ENCODE data around the gene KIAA1328.
"Not testable (repeated sequence)": the region's sequence is repeated elsewhere in the genome, so short reads cannot be mapped to it uniquely, and the experiment has no call there.

KIAA1328 gene

DNA sequence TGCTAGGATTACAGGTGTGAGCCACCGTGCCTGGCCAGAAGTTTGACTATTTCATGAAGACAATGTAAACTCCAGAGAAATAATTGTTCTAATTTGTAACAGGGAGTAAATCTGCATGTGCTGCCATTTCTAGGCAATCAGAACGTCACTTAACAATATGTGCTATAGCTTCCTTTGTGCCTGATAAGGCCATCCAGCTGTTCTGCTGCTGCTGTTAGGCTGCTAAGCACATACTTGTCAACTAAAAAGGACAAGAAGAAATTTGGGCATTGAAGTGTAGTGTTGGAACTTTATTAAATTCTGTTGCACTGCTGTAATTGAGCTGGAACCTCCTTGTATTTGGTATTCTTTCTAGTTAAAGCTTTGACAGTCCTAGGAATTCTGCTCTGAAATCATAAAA, 57.1 kb downstream of the KIAA1328 start:
- no peak for DNase-seq (ENCODE audit: low read depth in 1 of 2, low spot score in 1 of 2)

DNA sequence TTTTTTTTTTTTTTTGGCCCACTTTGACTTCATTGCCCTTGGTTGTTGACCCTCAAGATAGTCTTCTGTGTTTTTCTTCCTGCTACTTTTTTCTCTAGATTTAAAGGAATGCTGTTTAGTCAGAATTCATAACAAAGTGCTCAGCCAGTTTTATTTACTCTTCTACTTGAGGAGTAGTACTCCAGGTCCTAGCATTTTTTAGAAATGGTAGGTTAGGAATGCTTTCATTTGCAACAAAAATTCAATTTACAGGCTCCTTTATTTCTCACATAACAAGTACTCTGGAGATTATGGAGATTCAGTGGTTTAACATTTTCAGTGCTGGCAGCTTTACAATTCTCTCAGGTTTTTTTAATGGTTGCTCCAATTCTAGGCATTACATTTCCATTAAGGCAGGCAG, 58.2 kb downstream of the KIAA1328 start:
- DNase-seq (ENCODE audit: low read depth in 1 of 2, low spot score in 1 of 2), result no peak

DNA sequence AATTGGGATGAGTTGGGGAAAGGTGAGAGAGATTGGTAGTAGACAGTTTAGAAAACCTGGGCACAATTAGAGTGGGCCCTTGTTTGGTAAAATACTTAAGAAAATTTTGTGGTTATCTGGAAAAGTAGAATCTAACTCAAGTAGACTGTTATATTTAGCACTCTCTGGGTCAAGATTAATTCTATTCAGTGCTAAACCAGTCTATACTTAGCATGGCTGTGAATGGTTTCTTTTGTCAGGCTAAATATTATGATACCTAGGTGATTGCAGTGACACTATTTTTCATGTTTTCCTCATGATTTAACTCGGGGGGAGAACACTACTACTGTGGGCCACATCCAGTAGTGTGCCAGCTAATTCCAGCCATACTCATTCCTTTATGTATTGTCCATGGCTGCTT, 58.9 kb downstream of the KIAA1328 start:
- DNase-seq (ENCODE audit: low read depth in 1 of 2, low spot score in 1 of 2), result no peak

DNA sequence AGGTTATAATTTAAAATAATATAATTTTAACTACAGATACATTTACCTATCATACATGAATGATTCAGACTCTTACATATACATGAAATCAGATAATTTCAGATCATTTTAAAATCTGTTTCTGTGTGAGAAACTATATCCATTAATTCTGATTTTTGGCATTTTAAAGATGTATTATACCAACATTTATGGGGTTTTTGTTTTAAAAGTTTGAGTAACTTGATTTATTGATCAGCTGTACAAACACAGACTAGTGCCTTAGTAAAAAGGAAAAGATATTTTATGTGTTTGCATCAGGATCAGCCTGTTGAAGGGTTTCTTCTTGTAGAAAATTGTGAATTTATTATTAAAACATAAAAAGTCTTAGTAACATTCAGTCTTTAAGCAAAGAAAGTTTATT, 59.9 kb downstream of the KIAA1328 start:
- DNase-seq (ENCODE audit: low read depth in 1 of 2, low spot score in 1 of 2), result no peak

DNA sequence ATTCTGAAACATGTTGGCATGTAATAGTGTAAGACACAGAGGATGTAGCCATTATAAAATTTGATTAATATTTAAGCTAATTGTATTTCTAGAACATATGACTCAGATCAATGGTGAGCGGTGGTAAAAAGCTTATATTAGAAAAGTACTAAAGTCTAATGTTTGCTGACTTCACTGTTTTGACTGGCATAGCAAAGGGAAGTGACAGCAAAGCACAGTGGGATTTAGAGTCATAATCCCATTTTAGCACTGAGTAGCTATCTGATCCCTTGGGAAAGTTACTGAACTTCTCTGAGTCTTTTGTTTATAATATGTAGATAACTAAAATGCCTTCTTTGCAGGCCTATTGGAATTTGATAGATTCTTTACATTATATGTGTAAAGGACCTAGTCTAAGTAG, 60.4 kb downstream of the KIAA1328 start:
- no peak for DNase-seq (ENCODE audit: low read depth in 1 of 2, low spot score in 1 of 2)

DNA sequence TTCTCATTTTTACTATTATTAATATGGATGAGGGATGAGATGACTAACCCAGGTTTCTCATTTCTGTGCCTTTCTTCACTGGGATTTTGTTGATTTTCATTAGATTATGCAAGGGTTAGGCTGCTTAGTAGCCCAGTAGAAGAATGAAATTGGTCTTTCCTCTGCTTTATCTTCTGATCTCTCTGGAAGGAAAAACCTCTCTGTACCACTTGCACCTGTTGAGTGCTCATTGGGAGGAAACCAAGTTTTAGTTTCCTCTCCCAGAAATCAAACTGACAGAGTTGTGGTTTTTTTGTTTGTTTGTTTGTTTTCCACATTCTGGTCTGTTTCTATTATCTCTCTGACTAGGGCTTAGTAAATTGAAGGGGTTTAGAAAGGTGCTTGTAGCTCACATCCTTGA, 60.8 kb downstream of the KIAA1328 start:
- DNase-seq (ENCODE audit: low read depth in 1 of 2, low spot score in 1 of 2), result no peak

DNA sequence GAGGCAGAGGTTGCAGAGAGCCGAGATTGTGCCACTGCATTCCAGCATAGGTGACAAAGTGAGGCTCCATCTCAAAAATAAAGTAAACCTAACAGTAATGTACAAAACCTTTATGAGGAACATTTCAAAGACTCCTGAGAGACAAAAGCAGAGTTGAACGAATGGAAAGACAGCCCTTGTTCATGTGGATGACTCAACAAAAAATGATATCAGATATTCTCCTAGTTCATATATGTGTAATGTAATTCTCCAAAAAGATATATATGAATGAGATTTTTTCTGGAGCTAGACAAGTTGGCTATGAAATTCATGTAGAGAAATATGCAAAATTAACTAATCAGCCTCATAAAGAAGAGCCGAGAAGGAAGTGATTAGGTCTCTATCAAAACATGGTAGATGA, 61.7 kb downstream of the KIAA1328 start:
- DNase-seq (ENCODE audit: low read depth in 1 of 2, low spot score in 1 of 2), result no peak

DNA sequence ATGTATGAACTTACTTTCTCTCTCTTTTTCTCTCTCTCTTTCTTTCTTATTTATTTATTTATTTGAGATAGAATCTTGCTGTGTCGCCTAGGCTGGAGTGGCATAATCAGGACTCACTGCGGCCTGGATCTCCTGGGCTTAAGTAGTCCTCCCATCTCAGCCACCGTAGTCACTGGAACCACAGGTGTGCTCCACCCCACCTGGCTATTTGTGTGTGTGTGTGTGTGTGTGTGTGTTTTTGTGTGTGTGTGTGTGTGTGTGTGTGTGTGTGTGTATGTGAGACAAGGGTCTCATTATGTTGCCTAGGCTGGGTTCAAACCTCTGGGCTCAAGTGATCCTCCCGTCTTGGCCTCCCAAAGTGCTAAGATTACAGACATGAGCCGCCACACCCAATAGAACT, 64.3 kb downstream of the KIAA1328 start:
- no peak for DNase-seq (ENCODE audit: low read depth in 1 of 2, low spot score in 1 of 2)

DNA sequence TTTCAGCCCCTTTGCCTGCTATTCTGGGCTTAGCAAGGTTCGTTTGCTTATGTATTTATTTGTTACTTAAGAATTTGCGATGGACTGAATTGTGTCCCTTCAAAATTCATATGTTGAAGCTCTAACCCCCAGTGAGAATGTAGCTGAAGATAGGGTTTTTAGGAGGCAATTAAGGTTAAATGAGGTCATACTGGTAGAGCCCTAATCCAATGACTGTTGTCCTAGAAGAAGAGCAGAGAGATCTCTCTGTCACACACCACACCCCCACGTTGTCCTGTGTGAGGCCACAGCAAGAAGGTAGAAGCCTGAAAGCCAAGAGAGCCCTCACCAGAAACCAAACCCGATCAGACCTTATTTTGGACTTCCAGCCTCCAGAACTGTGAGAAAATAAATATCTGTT, 66.7 kb downstream of the KIAA1328 start:
- DNase-seq (ENCODE audit: low read depth in 1 of 2, low spot score in 1 of 2), result no peak

DNA sequence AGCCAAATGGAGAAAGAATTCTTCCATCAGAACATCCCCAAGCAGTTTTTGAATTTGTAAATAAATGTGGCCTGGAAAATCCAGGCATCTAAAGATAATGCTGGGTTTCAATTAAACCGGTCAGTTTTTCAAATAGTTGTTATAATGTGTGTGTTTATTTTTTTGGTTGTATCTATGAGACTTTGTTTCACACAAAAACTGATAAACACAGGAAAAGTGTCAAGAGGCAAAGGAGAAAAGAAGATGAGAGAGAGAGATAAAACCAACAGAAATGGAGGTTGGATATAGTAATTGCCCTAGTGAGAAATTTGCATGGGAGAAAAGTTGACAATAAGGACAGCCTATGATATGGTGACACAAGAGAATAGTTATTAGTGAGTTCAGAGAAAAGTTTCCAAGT, 68.3 kb downstream of the KIAA1328 start:
- no peak for DNase-seq (ENCODE audit: low read depth in 1 of 2, low spot score in 1 of 2)

DNA sequence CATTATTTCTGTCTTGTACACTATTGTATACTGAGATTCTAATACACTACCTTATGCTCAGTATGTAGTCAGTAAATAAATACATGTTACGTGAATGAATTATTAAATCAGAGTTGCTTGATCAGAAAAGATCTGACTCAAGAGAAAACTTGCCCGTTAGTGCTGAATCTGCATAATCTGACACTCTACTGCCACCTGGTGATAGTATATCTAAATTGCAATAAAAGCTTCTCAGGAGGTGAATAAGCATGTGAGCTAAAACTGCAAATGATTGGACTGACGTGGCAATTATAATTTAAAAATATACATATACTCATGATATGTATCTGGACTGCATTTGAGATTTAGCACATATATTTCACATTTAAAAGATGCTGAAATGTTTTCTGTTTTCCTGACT, 70.4 kb downstream of the KIAA1328 start:
- DNase-seq (ENCODE audit: low read depth in 1 of 2, low spot score in 1 of 2), result no peak

DNA sequence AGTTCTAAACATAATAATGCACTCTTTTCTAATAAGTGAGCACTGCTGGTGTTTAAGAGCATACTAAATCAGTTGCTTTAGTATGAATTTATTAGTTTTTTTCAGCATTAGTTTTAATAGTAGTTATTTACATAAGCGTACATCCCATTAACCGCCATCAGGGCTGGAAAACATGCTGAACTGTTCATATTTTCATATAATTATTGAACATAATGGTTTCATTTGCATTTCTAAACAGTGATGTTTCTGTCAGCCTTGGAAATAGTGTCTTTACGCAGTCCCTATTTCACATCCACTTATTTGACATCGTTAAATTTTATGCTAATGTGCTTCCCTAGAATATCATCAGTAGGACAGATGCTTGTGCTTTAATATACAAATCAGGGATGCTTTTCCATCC, 71.5 kb downstream of the KIAA1328 start:
- no peak for DNase-seq (ENCODE audit: low read depth in 1 of 2, low spot score in 1 of 2)

DNA sequence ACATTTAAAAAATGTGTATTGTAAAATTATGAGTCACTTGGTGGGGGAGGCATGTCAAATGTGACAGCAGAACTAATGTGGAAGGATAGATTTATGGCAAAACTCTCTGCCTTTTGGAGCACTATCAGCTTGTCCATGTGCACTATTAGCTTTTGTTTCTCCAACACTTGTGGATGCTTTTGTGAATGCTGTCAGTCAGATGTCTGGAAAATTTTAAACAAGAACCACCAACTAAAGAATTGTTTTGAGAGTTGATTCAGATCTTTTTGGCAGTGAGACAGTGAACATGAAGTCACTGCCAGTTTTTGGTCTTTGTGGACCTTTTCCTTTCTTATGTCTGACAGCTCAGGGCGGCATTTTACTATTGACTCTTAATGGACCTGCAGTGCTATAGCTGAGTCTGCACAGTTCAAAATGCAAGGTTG, 72.4 kb downstream of the KIAA1328 start:
- DNase-seq (ENCODE audit: low read depth in 1 of 2, low spot score in 1 of 2), result no peak

DNA sequence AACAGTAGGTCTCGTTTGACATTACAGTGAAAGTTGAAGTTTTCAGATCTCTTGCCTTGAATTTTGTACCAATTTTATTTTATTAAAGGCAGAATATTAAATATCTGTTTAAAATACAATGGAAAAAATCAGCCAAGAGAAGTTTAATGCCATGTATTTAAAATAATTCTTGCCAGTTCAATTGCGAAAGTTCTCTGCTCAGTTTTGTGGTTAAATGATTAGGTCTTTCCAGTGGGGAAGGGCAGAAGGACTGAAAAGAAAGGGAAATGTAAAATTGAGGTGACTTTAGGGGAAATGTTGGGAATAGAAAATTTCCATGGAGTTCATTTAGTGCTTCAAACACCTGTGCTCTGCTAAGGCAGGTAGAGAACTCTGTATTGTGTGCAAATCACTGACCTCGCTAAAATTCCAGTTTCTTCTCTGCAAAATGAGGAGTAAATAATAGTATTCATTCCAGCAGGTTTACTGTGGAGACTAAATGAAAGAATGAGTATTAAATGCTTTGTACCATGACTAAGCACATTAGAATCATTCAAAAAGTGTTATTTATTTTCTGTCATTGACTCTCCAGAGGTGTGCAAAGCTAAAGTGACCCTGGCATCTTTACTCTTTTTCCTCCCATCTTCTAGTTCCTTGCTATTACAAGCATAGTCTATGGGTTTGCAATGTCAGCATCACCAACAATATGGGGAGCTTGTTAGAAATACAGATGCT, 74.4 kb downstream of the KIAA1328 start:
- no peak for DNase-seq (ENCODE audit: low read depth in 1 of 2, low spot score in 1 of 2)

DNA sequence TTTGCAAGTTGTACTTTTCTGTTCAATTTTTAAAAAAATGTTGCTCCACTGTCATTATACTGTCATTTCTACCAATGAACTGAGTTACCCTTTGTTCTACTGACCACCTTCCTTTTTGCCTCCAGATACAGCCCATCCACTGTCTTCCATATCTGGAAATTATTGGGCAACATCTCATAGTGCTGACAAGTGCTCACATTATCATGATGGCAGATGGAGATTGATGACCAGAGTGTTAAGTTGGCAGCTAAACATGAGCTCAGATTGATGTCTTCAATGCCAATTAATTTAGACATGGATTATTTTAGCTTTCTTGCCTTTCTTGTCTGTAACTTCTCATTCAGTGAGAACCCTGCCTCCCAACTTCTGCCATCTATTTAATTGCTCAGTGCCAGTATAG, 76.6 kb downstream of the KIAA1328 start:
- DNase-seq (ENCODE audit: low read depth in 1 of 2, low spot score in 1 of 2), result no peak

DNA sequence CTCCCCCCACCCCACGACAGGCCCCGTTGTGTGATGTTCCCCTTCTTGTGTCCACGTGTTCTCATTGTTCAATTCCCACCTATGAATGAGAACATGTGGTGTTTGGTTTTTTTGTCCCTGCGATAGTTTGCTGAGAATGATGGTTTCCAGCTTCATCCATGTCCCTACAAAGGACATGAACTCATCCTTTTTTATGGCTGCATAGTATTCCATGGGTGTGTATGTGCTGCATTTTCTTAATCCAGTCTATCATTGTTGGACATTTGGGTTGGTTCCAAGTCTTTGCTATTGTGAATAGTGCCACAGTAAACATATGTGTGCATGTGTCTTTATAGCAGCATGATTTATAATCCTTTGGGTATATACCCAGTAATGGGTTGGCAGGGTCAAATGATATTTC, 80.4 kb downstream of the KIAA1328 start:
- DNase-seq (ENCODE audit: low read depth in 1 of 2, low spot score in 1 of 2), result not testable (repeated sequence)

DNA sequence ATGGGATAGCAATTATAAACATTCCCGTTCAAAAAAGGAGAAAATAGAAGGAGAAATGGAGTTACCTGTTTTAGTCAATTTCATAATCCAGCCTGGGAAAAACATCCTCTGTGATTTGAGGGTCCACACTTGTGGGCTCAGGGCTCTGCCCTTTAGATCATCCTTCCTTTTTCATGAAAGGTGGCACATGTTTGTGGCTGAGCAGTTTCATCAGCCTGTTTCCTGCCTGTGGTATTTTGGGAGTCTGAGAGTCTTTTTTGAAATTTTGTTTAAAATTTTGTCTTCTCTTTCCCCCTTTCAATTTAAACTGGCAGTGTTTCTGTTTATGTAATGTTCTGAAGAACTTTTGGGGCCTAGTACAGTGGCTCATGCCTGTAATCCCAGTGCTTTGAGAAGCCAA, 84.0 kb downstream of the KIAA1328 start:
- DNase-seq (ENCODE audit: low read depth in 1 of 2, low spot score in 1 of 2), result no peak

DNA sequence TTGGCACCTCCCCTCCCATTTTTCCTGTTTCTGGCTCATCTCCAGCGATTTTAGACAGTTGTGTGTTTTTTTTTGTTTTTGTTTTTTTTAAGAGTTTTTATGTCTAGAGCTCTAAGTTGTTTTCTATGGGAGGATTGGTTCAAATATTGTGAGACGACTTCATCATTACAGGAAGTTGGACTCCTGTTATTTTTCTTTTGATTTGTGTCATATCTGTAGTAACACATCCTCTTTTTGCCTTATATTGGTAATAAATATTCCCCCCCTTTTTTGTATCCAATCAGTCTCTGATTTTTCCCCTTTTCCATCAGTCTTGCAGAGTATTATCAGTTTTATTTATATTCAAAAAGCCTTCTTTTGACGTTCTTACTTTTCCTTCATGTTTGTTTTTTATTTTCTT, 89.0 kb downstream of the KIAA1328 start:
- no peak for DNase-seq (ENCODE audit: low read depth in 1 of 2, low spot score in 1 of 2)

DNA sequence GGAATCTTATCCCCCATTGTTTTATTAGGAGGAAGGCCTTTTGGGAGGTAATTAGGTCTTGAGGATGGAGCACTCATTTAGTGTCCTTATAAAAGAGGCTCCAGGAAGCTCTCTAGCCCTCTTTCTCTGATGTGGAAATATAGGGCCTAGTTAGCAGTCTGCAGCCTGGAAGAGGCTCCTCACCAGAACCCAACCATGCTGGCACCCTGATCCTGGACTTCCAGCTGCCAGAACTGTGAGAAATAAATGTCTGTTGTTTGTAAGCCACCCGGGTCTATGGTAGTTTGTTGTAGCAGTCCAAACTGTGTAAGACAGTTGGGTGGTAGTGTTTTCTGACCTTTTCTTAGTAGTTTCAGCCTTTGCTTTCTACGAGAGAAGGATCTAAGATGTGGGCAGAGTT, 100.7 kb downstream of the KIAA1328 start:
- no peak for DNase-seq (ENCODE audit: low read depth in 1 of 2, low spot score in 1 of 2)

DNA sequence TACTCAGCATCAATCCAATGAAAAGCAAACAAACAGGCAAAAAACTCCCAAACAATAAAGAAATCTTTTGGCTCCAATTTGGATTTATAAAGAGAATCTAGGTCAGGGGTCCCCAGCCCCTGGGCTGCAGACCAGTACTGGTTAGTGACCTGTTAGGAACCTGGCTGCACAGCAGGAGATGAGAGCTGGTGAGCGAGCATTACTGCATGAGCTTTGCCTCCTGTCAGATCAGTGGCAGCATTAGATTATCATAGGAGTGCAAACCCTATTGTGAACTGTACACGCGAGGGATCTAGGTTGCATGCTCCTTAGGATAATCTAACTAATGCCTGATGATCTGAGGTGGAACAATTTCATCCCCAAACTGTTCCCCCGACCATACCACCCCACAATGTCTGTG, 102.2 kb downstream of the KIAA1328 start:
- DNase-seq (ENCODE audit: low read depth in 1 of 2, low spot score in 1 of 2), result no peak

DNA sequence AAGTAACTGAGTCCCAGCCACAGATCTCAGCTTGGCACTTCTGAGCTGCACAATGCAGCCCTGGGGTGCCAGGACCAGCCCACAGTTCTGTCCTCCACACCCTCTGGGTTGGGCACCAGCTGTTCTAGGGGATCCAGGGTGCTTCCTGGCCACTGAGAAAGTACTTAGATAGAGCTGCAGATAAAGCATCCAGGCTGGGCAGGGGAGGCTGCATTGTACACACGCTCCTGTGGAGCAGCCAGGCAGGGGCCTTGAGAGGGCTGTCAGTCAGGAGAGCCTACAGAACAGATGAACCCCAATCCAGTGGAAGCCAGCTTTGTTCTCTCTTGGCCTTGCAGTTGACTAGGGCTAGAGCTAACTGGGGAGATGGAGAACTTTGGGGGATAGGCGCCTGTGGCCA, 104.6 kb downstream of the KIAA1328 start:
- no peak for DNase-seq (ENCODE audit: low read depth in 1 of 2, low spot score in 1 of 2)

DNA sequence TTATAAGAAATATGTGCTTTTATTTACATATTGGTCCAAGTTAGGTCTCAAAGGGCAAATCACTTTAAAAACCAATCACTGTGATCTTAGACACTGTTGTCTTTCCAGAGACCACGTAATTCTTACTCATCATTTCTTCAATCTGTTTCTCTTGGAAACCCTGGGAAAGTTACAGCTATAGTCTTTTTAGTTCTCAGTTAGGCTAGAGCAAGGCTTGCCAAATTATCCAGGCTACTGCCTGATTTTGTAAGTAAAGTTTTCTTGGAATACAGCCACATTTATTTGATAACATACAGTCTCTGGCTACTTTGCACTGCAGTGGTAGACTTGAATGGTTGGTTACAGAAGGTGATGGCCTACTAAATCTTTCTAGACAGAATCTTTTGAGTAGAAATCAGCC, 106.0 kb downstream of the KIAA1328 start:
- DNase-seq (ENCODE audit: low read depth in 1 of 2, low spot score in 1 of 2), result no peak

DNA sequence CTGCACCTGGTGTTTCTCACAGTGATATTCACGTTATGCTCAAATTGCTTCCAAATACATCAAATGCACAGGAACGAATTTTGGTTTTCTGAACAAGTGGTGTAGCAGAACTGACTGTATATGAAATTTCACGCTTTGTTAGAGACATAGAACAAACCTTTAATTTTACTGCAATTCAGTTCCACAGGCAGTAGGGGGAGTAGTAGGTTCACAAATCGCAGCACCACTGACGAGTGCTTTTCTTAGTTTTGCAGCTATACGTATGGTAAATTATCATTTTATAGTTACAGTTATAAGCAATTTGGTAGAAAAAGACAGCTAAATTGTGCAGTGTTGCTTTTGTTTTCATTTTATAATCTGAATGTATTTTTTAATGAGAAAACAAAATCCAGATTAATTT, 113.3 kb downstream of the KIAA1328 start:
- DNase-seq (ENCODE audit: low read depth in 1 of 2, low spot score in 1 of 2), result no peak
